Measurements from ENCODE around the gene RBM44. TPM values are rescaled to one million over a fixed set of nuclear protein-coding genes. Genes with fewer than 3 reads are reported as not detected.

The RBM44 gene
- total RNA-seq, 2 donors from 2014 or later, result 1.6 to 7.1 TPM

GRCh38 chr2:237872178-237872887 lies 73.8 kb downstream of the RBM44 start:
- H3K9me3 ChIP-seq, result no peaks in the 10 kb centered on the region
- no peak for TF ChIP-seq CTCF (IDR thresholded peaks at IDR 0.05)
- H3K4me1 ChIP-seq (ENCODE audit: control insufficient read depth in 1 of 2, low read depth in 2 of 2), result peaks cover 44 to 99% of the 10 kb centered on the region in 2 donors
- no peak overlapping the region for H3K4me3 ChIP-seq
- H3K27me3 ChIP-seq (replicated peaks; ENCODE audit: insufficient read depth), result no peaks in the 10 kb centered on the region
- peaks cover 2% of the 10 kb centered on the region for H3K36me3 ChIP-seq
- DNase-seq (ENCODE audit: low spot score) (no peak), ATAC-seq (ENCODE audit: insufficient number of reproducible peaks, low FRiP score, low read depth) (no peak)
- H3K27ac ChIP-seq, result peak overlapping the region; percentile 90 to 91

- no peaks in the 10 kb centered on the region for H3K27me3 ChIP-seq (replicated peaks; ENCODE audit: insufficient read depth)
- peak overlapping the region; percentile 18 for H3K4me3 ChIP-seq
- H3K27ac ChIP-seq, result peak overlapping the region; percentile 90 to 91
- DNase-seq (ENCODE audit: low spot score) (no peak), ATAC-seq (ENCODE audit: insufficient number of reproducible peaks, low FRiP score, low read depth) (no peak)
- H3K4me1 ChIP-seq (ENCODE audit: control insufficient read depth in 1 of 2, low read depth in 2 of 2), result peaks cover 42 to 99% of the 10 kb centered on the region in 2 donors
- H3K36me3 ChIP-seq, result peaks cover 10% of the 10 kb centered on the region
- TF ChIP-seq CTCF (IDR thresholded peaks at IDR 0.05), result no peak
- no peaks in the 10 kb centered on the region for H3K9me3 ChIP-seq
These were observed 74.8 kb downstream of the RBM44 start for GRCh38 chr2:237873421-237873831.

- TF ChIP-seq CTCF (IDR thresholded peaks at IDR 0.05), result no peak
- H3K9me3 ChIP-seq, result no peaks in the 10 kb centered on the region
- H3K4me1 ChIP-seq (ENCODE audit: control insufficient read depth in 1 of 2, low read depth in 2 of 2), result peaks cover 42 to 99% of the 10 kb centered on the region in 2 donors
- no peaks in the 10 kb centered on the region for H3K27me3 ChIP-seq (replicated peaks; ENCODE audit: insufficient read depth)
- ATAC-seq (ENCODE audit: insufficient number of reproducible peaks, low FRiP score, low read depth), result no peak
- peak overlapping the region; percentile 90 to 91 for H3K27ac ChIP-seq
- peaks cover 10% of the 10 kb centered on the region for H3K36me3 ChIP-seq
- H3K4me3 ChIP-seq, result peak overlapping the region; percentile 18
- DNase-seq (ENCODE audit: low spot score), result no peak
These were observed 75.4 kb downstream of the RBM44 start for GRCh38 chr2:237873897-237874551.

GRCh38 chr2:237874585-237875161 lies 76.1 kb downstream of the RBM44 start:
- DNase-seq (ENCODE audit: low spot score) (no peak), ATAC-seq (ENCODE audit: insufficient number of reproducible peaks, low FRiP score, low read depth) (peak; percentile 19)
- Histone ChIP-seq H3K4me1 (ENCODE audit: control insufficient read depth in 1 of 2, low read depth in 2 of 2) (peaks cover 42 to 95% of the 10 kb centered on the region in 2 donors), H3K27ac (peak overlapping the region; percentile 90 to 91), H3K27me3 (replicated peaks; ENCODE audit: insufficient read depth) (no peaks in the 10 kb centered on the region), H3K9me3 (no peaks in the 10 kb centered on the region), H3K36me3 (peaks cover 10% of the 10 kb centered on the region), H3K4me3 (peak overlapping the region; percentile 5)
- TF ChIP-seq CTCF (IDR thresholded peaks at IDR 0.05), result no peak

Data from thoracic aorta (tissue), 2 donors.